Jurkat, Clone E6-1 (cell line): Measurements from ENCODE around the gene ACBD4.

Experiments
- DNase-seq: peaks from one replicate; pipeline ENCODE4 v3.0.0-alpha.2; 2011; ENCODE audit warnings: low read depth, low spot score
- H3K4me3 ChIP-seq: 2 replicates; pipeline ENCODE4 v1.5.1; 2011; ENCODE audit warnings: mild to moderate bottlenecking, low read length, control low read depth, moderate library complexity

Gene ACBD4

DNA sequence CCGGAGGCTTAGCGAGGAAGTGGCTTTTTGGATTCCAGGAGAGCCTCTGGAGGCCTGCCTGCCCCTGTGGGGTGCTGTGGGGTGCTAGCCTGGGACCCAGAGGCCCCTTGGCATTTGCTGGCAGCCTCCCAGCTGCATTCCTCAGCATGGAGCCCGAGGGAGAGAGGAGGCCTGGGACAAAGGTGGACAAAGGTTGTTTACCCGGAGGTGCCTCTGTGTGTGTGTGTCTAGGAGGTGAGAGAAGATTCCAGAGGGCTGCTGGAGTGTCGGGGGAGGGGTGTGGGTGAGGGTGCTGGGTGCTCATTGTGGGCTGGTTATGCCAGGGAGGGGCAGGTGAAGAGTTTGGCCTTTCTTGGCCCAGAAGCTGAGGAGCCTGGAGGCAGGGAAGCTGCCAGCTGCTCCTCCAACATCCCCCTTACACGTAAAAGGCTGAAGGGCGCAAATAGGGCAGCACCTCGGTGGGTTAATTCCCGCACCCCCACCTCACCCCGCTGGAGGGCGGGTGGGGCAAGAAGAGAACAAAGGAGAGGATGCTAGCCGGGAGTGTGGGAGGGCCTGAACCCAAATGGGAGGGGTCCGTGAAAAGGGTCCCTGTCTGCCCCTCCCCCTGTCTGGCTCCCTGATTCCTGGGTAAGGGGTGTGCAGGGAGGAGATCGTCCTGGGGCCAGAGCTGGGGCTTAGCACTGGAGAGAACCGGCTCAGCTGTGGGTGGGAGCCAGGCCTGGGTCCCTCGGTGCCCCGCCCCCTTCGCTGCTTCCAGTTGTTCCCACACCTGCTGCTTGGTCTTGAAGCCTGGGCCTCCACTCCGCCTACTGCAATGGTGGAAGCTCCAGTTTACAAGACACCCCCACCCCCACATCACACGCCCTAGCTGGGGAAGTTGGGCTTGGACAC, 36.1 kb downstream of the ACBD4 start:
- peak overlapping the region; percentile 67 for H3K4me3 ChIP-seq

GRCh38 chr17:45172232-45172540, 36.7 kb downstream of the ACBD4 start:
- no peak for DNase-seq
- H3K4me3 ChIP-seq, result peak overlapping the region; percentile 67

More for the DNA sequence above, 36.1 kb downstream of the ACBD4 start:
- DNase-seq, result no peak

GRCh38 chr17:45172541-45173286, 37.2 kb downstream of the ACBD4 start:
- peak overlapping the region; percentile 67 for H3K4me3 ChIP-seq
- peak; percentile 96 for DNase-seq

- H3K4me3 ChIP-seq, result no peak overlapping the region
Observed at GRCh38 chr17:45175759-45176115, 40.2 kb downstream of the ACBD4 start.

DNA sequence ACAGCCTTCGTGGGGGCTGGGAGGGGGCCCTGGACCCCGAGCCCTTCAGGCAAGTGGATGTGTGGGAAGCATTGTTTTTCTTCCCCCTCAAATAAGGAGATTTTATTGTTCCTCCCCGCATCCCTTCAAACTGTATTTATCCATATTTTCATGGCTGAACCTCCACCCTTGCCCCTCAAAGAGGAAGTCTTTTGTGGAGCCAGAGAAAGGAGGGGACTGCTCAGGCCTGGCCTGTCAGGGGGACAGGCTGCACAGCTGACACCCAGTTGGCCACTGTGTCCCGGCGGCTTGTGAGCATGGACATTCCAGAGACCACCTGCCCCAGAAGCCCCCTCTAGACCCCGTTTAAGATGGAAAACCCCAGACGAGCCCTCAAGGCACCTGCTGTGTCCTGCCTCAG, 42.1 kb downstream of the ACBD4 start:
- DNase-seq, result no peak
- no peak overlapping the region for H3K4me3 ChIP-seq

More at GRCh38 chr17:45175759-45176115, 40.2 kb downstream of the ACBD4 start:
- no peak for DNase-seq

GRCh38 chr17:45184144-45184543, 48.7 kb downstream of the ACBD4 start:
- H3K4me3 ChIP-seq, result no peak overlapping the region
- no peak for DNase-seq

DNA sequence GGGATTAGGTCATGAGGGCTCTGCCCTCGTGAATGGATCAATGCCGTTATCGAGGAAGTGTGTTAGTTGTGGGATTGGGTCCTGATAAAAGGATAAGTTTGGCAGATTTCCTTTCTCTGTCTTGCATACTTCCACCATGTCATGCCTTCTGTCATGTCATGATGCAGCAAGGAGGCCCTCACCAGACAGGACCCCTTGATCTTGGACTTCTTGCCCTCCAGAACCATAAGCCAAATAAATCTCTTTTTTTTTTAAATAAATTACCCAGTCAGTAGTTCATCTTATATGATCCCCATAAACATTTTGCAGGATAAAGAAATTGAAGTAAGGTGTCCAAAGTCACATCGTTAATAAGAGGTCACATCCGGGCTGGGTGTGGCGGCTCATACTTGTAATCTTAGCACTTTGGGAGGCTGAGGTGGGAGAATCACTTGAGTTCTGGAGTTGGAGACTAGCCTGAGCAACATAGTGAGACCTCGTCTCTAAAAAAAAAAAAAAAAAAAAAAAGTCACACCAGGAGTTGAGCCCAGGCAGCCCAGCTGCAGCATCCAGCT, 51.4 kb downstream of the ACBD4 start:
- DNase-seq, result no peak

GRCh38 chr17:45189009-45189408, 53.5 kb downstream of the ACBD4 start:
- DNase-seq, result no peak
- H3K4me3 ChIP-seq, result no peak overlapping the region

More for the DNA sequence above, 51.4 kb downstream of the ACBD4 start:
- no peak overlapping the region for H3K4me3 ChIP-seq

DNA sequence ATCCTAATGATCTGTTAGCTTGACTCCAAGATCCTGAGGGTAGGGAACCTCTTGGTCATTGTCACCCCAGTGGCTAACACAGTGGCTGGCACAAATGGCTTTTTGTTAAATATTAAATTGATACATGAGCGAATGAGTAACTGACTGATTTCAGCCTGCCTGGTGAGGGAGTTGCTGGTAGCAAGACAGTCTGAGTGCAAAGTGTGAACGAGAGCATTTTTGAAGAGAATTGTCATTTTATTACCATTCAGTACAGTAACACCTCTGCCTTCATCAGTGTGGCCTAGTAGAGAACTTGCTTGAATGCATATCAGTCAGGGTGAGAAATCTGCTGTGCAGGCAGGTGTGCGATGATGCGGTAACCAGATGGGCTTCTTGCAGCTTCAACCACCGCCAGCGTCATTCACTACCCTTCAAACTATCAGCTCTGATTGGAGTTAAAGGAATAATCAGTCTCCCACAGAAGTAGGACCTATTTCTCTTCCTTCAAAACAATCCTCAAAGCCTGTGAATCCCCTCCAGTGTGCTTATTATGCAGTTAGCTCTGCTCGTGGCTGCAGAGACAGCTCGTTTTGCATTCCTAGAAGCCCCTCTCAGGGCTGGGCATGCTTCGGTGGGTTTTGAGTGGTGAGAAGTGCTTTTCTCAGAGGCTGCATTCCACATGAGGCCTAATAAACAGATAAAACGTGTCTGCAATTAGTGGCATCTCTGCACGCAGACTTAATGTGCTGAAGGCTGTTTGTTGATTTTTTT, 55.2 kb downstream of the ACBD4 start:
- no peak overlapping the region for H3K4me3 ChIP-seq
- no peak for DNase-seq
